Smooth muscle cell of the brain vasculature (primary cell): ENCODE results near the gene SYCP3.
"Not testable (repeated sequence)": the region's sequence is repeated elsewhere in the genome, so short reads cannot be mapped to it uniquely, and the experiment has no call there.

Source experiments
- DNase-seq: peaks from one replicate; pipeline ENCODE4 v3.0.0-alpha.2; 2012; ENCODE audit warnings: low read depth, low spot score

SYCP3 gene

GRCh38 chr12:101713059-101713682 is 26.1 kb downstream of the SYCP3 start:
- no peak for DNase-seq

GRCh38 chr12:101710288-101710687 is 29.0 kb downstream of the SYCP3 start:
- no peak for DNase-seq

- no peak for DNase-seq
These were observed 32.0 kb downstream of the SYCP3 start for GRCh38 chr12:101707131-101707782.

- DNase-seq, result no peak
These were observed 32.9 kb downstream of the SYCP3 start for GRCh38 chr12:101706403-101706802.

- DNase-seq, result no peak
These were observed 35.8 kb downstream of the SYCP3 start for GRCh38 chr12:101703487-101703886.

GRCh38 chr12:101700299-101700820 is 38.9 kb downstream of the SYCP3 start:
- no peak for DNase-seq

GRCh38 chr12:101698800-101699347 is 40.4 kb downstream of the SYCP3 start:
- no peak for DNase-seq

- no peak for DNase-seq
These were observed 41.1 kb downstream of the SYCP3 start for GRCh38 chr12:101697930-101698799.

GRCh38 chr12:101697197-101697929 is 41.9 kb downstream of the SYCP3 start, which contains the start of gene CHPT1:
Gene CHPT1 (plus strand): TSS chr12:101697640. CDS start chr12:101697862, 222 bp downstream.
- DNase-seq, result no peak

- no peak for DNase-seq
These were observed 42.7 kb downstream of the SYCP3 start for GRCh38 chr12:101696251-101697196.

GRCh38 chr12:101695706-101696105 is 43.6 kb downstream of the SYCP3 start:
- no peak for DNase-seq

- DNase-seq, result no peak
These were observed 44.3 kb downstream of the SYCP3 start for GRCh38 chr12:101694986-101695385.

- DNase-seq, result no peak
These were observed 44.9 kb downstream of the SYCP3 start for GRCh38 chr12:101694297-101694848.

- no peak for DNase-seq
These were observed 47.7 kb downstream of the SYCP3 start for GRCh38 chr12:101691503-101692096.

GRCh38 chr12:101690544-101691098 is 48.6 kb downstream of the SYCP3 start:
- DNase-seq, result no peak

- no peak for DNase-seq
These were observed 53.1 kb downstream of the SYCP3 start for GRCh38 chr12:101686176-101686575.

GRCh38 chr12:101685092-101685491 is 54.2 kb downstream of the SYCP3 start:
- no peak for DNase-seq

- not testable (repeated sequence) for DNase-seq
These were observed 57.6 kb downstream of the SYCP3 start for GRCh38 chr12:101681627-101682026.

- DNase-seq, result no peak
These were observed 58.6 kb downstream of the SYCP3 start for GRCh38 chr12:101680647-101681046.
